Sigmoid colon (tissue), 3 donors: ENCODE data around the gene ANKRD10.

Source experiments
- CTCF ChIP-seq, 4 experiments: fragments of 450-650 bp in 3 of 4; fragments of 200-600 bp in 1 of 4; IDR thresholded peaks; one replicate each; pipeline ENCODE4 v1.5.1; 2016 to 2019; ENCODE audit warnings: antibody characterized with exemption in 4 of 4, mild to moderate bottlenecking in 3 of 4, moderate library complexity in 2 of 4
- POLR2A ChIP-seq, 2 donors: fragments of 450-650 bp; IDR thresholded peaks; one replicate each; pipeline ENCODE4 v1.6.1; 2016; ENCODE audit warnings: antibody characterized with exemption in 2 of 2, mild to moderate bottlenecking in 2 of 2, moderate library complexity in 2 of 2

GRCh38 chr13:110868720-110869119 is 46.1 kb downstream of the ANKRD10 start:
- TF ChIP-seq POLR2A (IDR thresholded peaks at IDR 0.05) (no peak), CTCF (IDR thresholded peaks at IDR 0.05) (no peak)
